Measurements from ENCODE around the gene CYTH3. TPM values are rescaled to one million over a fixed set of nuclear protein-coding genes. Genes with fewer than 3 reads are reported as not detected.

CYTH3 gene
- total and polyA plus RNA-seq, 2 donors (not counting 3 experiments of a cell fraction or from before 2014, with no cell fraction given): 8.6 to 11.2 TPM

GRCh38 chr7:6268907-6269306 is 3.5 kb downstream of the CYTH3 start:
- dilution Hi-C loops (cut with MboI; ENCODE audit: extremely low pct_ligation_motif_present, low sequenced_read_pairs) (no loop called here), intact Hi-C loops (cut with micrococcal nuclease) (no loop called here)
- peaks cover 9% of the 10 kb centered on the region for H3K4me1 ChIP-seq (ENCODE audit: control insufficient read depth, extremely low read depth, insufficient read depth, low read length)
- no peak overlapping the region for H3K27ac ChIP-seq (ENCODE audit: insufficient read depth, low read depth, low read length)
- TF ChIP-seq MAX (IDR thresholded peaks at IDR 0.05; ENCODE audit: insufficient read depth, insufficient read length): no peak
- no peak for TF ChIP-seq JUN (IDR thresholded peaks at IDR 0.05; ENCODE audit: borderline replicate concordance, insufficient read depth, insufficient read length, low read depth)
- TF ChIP-seq POLR2AphosphoS5 (IDR thresholded peaks at IDR 0.05; ENCODE audit: insufficient read depth, low read depth, low read length): no peak
- H4K20me1 ChIP-seq (replicated peaks; ENCODE audit: control insufficient read depth, extremely low read depth, insufficient read depth, low read length): no peaks in the 10 kb centered on the region
- FAIRE-seq: no peak
- no peaks in the 10 kb centered on the region for H3K36me3 ChIP-seq (ENCODE audit: control insufficient read depth in 2 of 2, extremely low read depth in 1 of 2, insufficient read depth in 2 of 2, low read length in 2 of 2)
- H3K4me3 ChIP-seq (replicated peaks in 1 of 3; ENCODE audit: insufficient read depth in 1 of 3, low read depth in 1 of 3, low read length in 3 of 3): no peak overlapping the region
- H3K9ac ChIP-seq (replicated peaks; ENCODE audit: extremely low read depth, insufficient read depth, low read length): no peak overlapping the region
- POLR2A ChIA-PET: no interaction called here
- no peaks in the 10 kb centered on the region for H3K9me3 ChIP-seq (replicated peaks; ENCODE audit: control insufficient read depth, insufficient read depth, low read length)
- H3K4me2 ChIP-seq (ENCODE audit: insufficient read depth, low read length): no peak overlapping the region
- CTCF ChIA-PET: interaction anchor here (1.0 to 1.7 kb wide), 4 partner anchors 14 to 108 kb away, joined by 3 to 8 read pairs (median 3); no protein-coding TSS in a partner anchor
- no peaks in the 10 kb centered on the region for H3K79me2 ChIP-seq (ENCODE audit: control insufficient read depth, insufficient read depth, low read length)
- H3K9me1 ChIP-seq (replicated peaks; ENCODE audit: control insufficient read depth, extremely low read depth, insufficient read depth, low read length): no peaks in the 10 kb centered on the region
- BruUV-seq (replicated peaks): no TSS peak
- no peak overlapping the region for H2AFZ ChIP-seq (ENCODE audit: low read depth, low read length)
- peaks cover 3% of the 10 kb centered on the region in 2 experiments for H3K27me3 ChIP-seq (ENCODE audit: control insufficient read depth in 2 of 2, insufficient read depth in 2 of 2, low read length in 2 of 2)
- no peak for DNase-seq (ENCODE audit: low read depth, low spot score)

- Histone ChIP-seq H3K79me2 (ENCODE audit: control insufficient read depth, insufficient read depth, low read length) (no peaks in the 10 kb centered on the region), H3K9ac (replicated peaks; ENCODE audit: extremely low read depth, insufficient read depth, low read length) (no peak overlapping the region), H3K9me1 (replicated peaks; ENCODE audit: control insufficient read depth, extremely low read depth, insufficient read depth, low read length) (no peaks in the 10 kb centered on the region), H3K9me3 (replicated peaks; ENCODE audit: control insufficient read depth, insufficient read depth, low read length) (no peaks in the 10 kb centered on the region), H2AFZ (ENCODE audit: low read depth, low read length) (no peak overlapping the region), H3K27ac (ENCODE audit: insufficient read depth, low read depth, low read length) (no peak overlapping the region), H3K4me2 (ENCODE audit: insufficient read depth, low read length) (no peak overlapping the region), H3K27me3 (ENCODE audit: control insufficient read depth in 2 of 2, insufficient read depth in 2 of 2, low read length in 2 of 2) (peaks cover 3% of the 10 kb centered on the region in 2 experiments), H3K4me1 (ENCODE audit: control insufficient read depth, extremely low read depth, insufficient read depth, low read length) (peaks cover 9% of the 10 kb centered on the region), H4K20me1 (replicated peaks; ENCODE audit: control insufficient read depth, extremely low read depth, insufficient read depth, low read length) (no peaks in the 10 kb centered on the region), H3K36me3 (ENCODE audit: control insufficient read depth in 2 of 2, extremely low read depth in 1 of 2, insufficient read depth in 2 of 2, low read length in 2 of 2) (no peaks in the 10 kb centered on the region), H3K4me3 (replicated peaks in 1 of 3; ENCODE audit: insufficient read depth in 1 of 3, low read depth in 1 of 3, low read length in 3 of 3) (no peak overlapping the region)
- no peak for FAIRE-seq
- ChIA-PET CTCF (interaction anchor here (1.0 to 1.7 kb wide), 4 partner anchors 15 to 108 kb away, joined by 3 to 8 read pairs (median 3); no protein-coding TSS in a partner anchor), POLR2A (no interaction called here)
- intact Hi-C loops (cut with micrococcal nuclease) (no loop called here), dilution Hi-C loops (cut with MboI; ENCODE audit: extremely low pct_ligation_motif_present, low sequenced_read_pairs) (no loop called here)
- no peak for DNase-seq (ENCODE audit: low read depth, low spot score)
- TF ChIP-seq CTCF (IDR thresholded peaks at IDR 0.05; ENCODE audit: extremely low read depth in 1 of 2, insufficient read depth in 1 of 2, low read depth in 1 of 2, low read length in 2 of 2) (no peak), MAX (IDR thresholded peaks at IDR 0.05; ENCODE audit: insufficient read depth, insufficient read length) (no peak), POLR2A (IDR thresholded peaks at IDR 0.05; ENCODE audit: low read depth, low read length) (no peak), MYC (IDR thresholded peaks at IDR 0.05; ENCODE audit: low read depth, low read length) (no peak), POLR2AphosphoS5 (IDR thresholded peaks at IDR 0.05; ENCODE audit: insufficient read depth, low read depth, low read length) (no peak), JUN (IDR thresholded peaks at IDR 0.05; ENCODE audit: borderline replicate concordance, insufficient read depth, insufficient read length, low read depth) (no peak), FOS (IDR thresholded peaks at IDR 0.05; ENCODE audit: borderline replicate concordance, insufficient read depth, low read length) (no peak)
- BruUV-seq (replicated peaks): no TSS peak
Measured at GRCh38 chr7:6268023-6268900, 4.2 kb downstream of the CYTH3 start.

All from endothelial cell of umbilical vein (primary cell).